OCI-LY7 (cell line): ENCODE measurements around the gene DNAJC5G.

Experiments
- CTCF ChIP-seq: fragments of 200-600 bp; sonication (generic); conservative IDR thresholded peaks from 2 replicates; pipeline ENCODE4 v1.5.1; 2014; ENCODE audit warnings: mild to moderate bottlenecking, antibody characterized with exemption, low read length, moderate library complexity, mixed read lengths
- EZH2phosphoT487 ChIP-seq: fragments of 200-600 bp; sonication (generic); IDR thresholded peaks from 2 replicates; pipeline ENCODE4 v1.6.1; 2018; ENCODE audit warnings: low read depth, borderline replicate concordance, mild to moderate bottlenecking, mixed run types, antibody characterized with exemption, low read length, moderate library complexity, mixed read lengths

- TF ChIP-seq CTCF = no peak
- no peak for TF ChIP-seq EZH2phosphoT487
Observed at GRCh38 chr2:27256855-27257454, 18.3 kb upstream of the DNAJC5G start.
